ENCODE measurements around the gene POLR1A.

Gene POLR1A

DNA sequence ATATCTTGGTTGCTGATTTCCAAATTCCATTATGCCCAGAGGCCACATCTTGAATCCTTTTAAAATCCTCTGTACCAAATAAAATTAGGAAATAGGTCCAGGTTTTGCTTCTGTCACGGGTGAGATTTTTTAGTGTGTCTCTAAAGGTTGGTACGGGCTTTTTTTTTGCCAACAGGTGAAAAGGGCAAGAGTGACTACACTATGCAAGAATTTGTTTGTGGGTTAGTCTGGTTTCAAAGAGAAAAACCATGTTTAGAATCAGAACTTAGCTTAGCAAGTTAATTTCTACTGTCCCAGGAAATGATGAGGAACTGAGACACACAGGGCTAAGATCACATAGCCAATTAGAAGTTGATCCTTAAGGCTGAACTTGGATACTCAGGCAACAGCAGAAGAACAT lies 41.7 kb downstream of the POLR1A start:
- peaks cover 64% of the 10 kb centered on the region for H3K36me3 Mint-ChIP-seq (ENCODE audit: low read depth)
- H3K4me3 Mint-ChIP-seq = no peak overlapping the region
- H3K9me3 Mint-ChIP-seq = peaks cover 4% of the 10 kb centered on the region
- no peak overlapping the region for H3K27ac Mint-ChIP-seq
- no peak for DNase-seq (ENCODE audit: low spot score)
- no peaks in the 10 kb centered on the region for H3K27me3 Mint-ChIP-seq (ENCODE audit: low read depth)
- peaks cover 7% of the 10 kb centered on the region for H3K4me1 Mint-ChIP-seq (ENCODE audit: low read depth)

DNA sequence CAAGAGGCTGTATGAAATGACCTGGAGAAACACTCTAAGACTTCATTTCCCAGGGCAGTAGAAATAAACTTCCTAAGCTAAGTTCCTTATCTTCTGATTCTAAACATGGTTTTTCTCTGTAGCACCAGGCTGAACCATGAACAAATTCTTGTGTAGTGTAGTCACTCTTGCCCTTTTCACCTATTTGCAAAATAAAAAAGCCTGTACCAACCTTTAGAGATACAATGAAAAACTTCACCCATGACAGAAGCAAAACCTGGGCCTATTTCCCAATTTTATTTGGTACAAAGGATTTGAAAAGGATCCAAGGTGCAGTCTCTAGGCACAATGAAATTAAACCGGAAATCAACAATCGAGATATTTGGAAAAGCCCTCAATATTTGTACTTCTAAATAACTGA lies 43.6 kb downstream of the POLR1A start:
- Mint-ChIP-seq H3K4me3 (no peak overlapping the region), H3K9me3 (peaks cover 4% of the 10 kb centered on the region), H3K4me1 (ENCODE audit: low read depth) (peaks cover 2% of the 10 kb centered on the region), H3K27me3 (ENCODE audit: low read depth) (no peaks in the 10 kb centered on the region), H3K36me3 (ENCODE audit: low read depth) (peaks cover 64% of the 10 kb centered on the region), H3K27ac (no peak overlapping the region)
- no peak for DNase-seq (ENCODE audit: low spot score)

GRCh38 chr2:86056590-86057331 lies 48.9 kb downstream of the POLR1A start:
- no peaks in the 10 kb centered on the region for H3K27me3 Mint-ChIP-seq (ENCODE audit: low read depth)
- H3K4me3 Mint-ChIP-seq = no peak overlapping the region
- no peaks in the 10 kb centered on the region for H3K9me3 Mint-ChIP-seq
- peaks cover 46% of the 10 kb centered on the region for H3K36me3 Mint-ChIP-seq (ENCODE audit: low read depth)
- no peak overlapping the region for H3K27ac Mint-ChIP-seq
- no peaks in the 10 kb centered on the region for H3K4me1 Mint-ChIP-seq (ENCODE audit: low read depth)
- no peak for DNase-seq (ENCODE audit: low spot score)

GRCh38 chr2:86055314-86055713 lies 50.4 kb downstream of the POLR1A start:
- DNase-seq (ENCODE audit: low spot score) = no peak
- no peaks in the 10 kb centered on the region for H3K4me1 Mint-ChIP-seq (ENCODE audit: low read depth)
- H3K9me3 Mint-ChIP-seq = no peaks in the 10 kb centered on the region
- no peak overlapping the region for H3K4me3 Mint-ChIP-seq
- H3K27me3 Mint-ChIP-seq (ENCODE audit: low read depth) = no peaks in the 10 kb centered on the region
- no peak overlapping the region for H3K27ac Mint-ChIP-seq
- H3K36me3 Mint-ChIP-seq (ENCODE audit: low read depth) = peaks cover 39% of the 10 kb centered on the region

DNA sequence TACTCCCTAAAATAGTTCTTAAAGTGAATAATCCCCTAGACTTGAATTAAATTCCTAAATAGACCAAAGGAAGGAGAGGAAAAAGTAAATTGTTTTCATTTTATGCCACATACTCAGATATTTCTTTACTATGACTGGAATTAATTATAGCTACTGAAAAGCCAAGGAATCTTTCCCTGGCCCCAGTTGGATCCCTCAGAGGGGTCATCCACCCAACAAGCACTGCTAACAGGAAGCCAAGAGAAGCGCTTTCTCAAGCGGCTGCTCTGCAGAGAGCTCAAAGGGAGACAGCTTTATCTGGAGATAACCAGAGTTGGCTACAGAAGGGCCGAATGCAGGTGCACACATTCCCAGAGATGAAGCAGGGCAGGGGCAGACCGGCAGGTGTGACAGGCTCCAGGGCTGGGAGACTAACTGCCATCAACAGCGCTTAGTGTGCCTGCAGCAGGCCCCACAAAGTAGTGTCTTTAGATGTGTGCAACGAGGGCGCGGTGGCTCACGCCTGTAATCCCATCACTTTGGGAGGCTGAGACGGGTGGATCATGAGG lies 51.1 kb downstream of the POLR1A start:
- no peak for DNase-seq (ENCODE audit: low spot score)
- Mint-ChIP-seq H3K27me3 (ENCODE audit: low read depth) (no peaks in the 10 kb centered on the region), H3K4me1 (ENCODE audit: low read depth) (no peaks in the 10 kb centered on the region), H3K4me3 (no peak overlapping the region), H3K27ac (no peak overlapping the region), H3K9me3 (no peaks in the 10 kb centered on the region), H3K36me3 (ENCODE audit: low read depth) (peaks cover 39% of the 10 kb centered on the region)

DNA sequence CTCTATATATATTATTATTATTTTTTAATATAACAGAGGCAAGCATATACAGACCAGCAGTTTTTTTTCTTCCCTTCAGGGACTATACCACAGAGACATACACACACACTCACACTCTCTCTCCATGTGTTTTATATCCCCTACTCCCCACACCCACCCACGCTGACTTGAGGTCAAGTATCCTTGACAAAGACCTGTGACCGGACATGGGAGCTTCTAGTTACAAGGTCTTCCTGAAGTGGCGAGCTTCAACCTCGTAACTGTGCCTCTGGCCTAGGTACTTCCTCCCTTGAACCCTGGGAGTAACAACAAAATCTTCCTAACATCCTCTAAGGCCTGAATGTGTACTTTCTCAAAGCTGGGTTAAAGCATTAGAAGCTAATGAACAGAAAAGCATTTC lies 52.5 kb downstream of the POLR1A start:
- peaks cover 41% of the 10 kb centered on the region for H3K36me3 Mint-ChIP-seq (ENCODE audit: low read depth)
- no peaks in the 10 kb centered on the region for H3K9me3 Mint-ChIP-seq

GRCh38 chr2:86052676-86053075 lies 53.0 kb downstream of the POLR1A start:
- Mint-ChIP-seq H3K27me3 (ENCODE audit: low read depth) (no peaks in the 10 kb centered on the region), H3K36me3 (ENCODE audit: low read depth) (peaks cover 41% of the 10 kb centered on the region)

More for the DNA sequence above, 52.5 kb downstream of the POLR1A start:
- no peaks in the 10 kb centered on the region for H3K27me3 Mint-ChIP-seq (ENCODE audit: low read depth)
- H3K27ac Mint-ChIP-seq = no peak overlapping the region
- DNase-seq (ENCODE audit: low spot score) = no peak
- no peak overlapping the region for H3K4me3 Mint-ChIP-seq
- H3K4me1 Mint-ChIP-seq (ENCODE audit: low read depth) = no peaks in the 10 kb centered on the region

GRCh38 chr2:86052265-86052664 lies 53.4 kb downstream of the POLR1A start:
- Mint-ChIP-seq H3K27me3 (ENCODE audit: low read depth) (no peaks in the 10 kb centered on the region), H3K4me1 (ENCODE audit: low read depth) (no peaks in the 10 kb centered on the region), H3K27ac (no peak overlapping the region), H3K36me3 (ENCODE audit: low read depth) (peaks cover 38% of the 10 kb centered on the region), H3K9me3 (no peaks in the 10 kb centered on the region), H3K4me3 (no peak overlapping the region)
- no peak for DNase-seq (ENCODE audit: low spot score)

More at GRCh38 chr2:86052676-86053075, 53.0 kb downstream of the POLR1A start:
- Mint-ChIP-seq H3K27ac (no peak overlapping the region), H3K4me1 (ENCODE audit: low read depth) (no peaks in the 10 kb centered on the region), H3K4me3 (no peak overlapping the region), H3K9me3 (no peaks in the 10 kb centered on the region)
- no peak for DNase-seq (ENCODE audit: low spot score)

- H3K36me3 Mint-ChIP-seq (ENCODE audit: low read depth) = peaks cover 45% of the 10 kb centered on the region
- no peaks in the 10 kb centered on the region for H3K4me1 Mint-ChIP-seq (ENCODE audit: low read depth)
- no peak for DNase-seq (ENCODE audit: low spot score)
- H3K9me3 Mint-ChIP-seq = no peaks in the 10 kb centered on the region
- H3K4me3 Mint-ChIP-seq = no peak overlapping the region
- H3K27ac Mint-ChIP-seq = no peak overlapping the region
- H3K27me3 Mint-ChIP-seq (ENCODE audit: low read depth) = no peaks in the 10 kb centered on the region
Observed at GRCh38 chr2:86050301-86050700, 55.4 kb downstream of the POLR1A start.

- DNase-seq (ENCODE audit: low spot score) = no peak
- H3K4me1 Mint-ChIP-seq (ENCODE audit: low read depth) = no peaks in the 10 kb centered on the region
- no peak overlapping the region for H3K4me3 Mint-ChIP-seq
- peaks cover 52% of the 10 kb centered on the region for H3K36me3 Mint-ChIP-seq (ENCODE audit: low read depth)
- H3K27me3 Mint-ChIP-seq (ENCODE audit: low read depth) = no peaks in the 10 kb centered on the region
- H3K9me3 Mint-ChIP-seq = no peaks in the 10 kb centered on the region
- H3K27ac Mint-ChIP-seq = no peak overlapping the region
Observed at GRCh38 chr2:86049529-86049928, 56.2 kb downstream of the POLR1A start.

DNA sequence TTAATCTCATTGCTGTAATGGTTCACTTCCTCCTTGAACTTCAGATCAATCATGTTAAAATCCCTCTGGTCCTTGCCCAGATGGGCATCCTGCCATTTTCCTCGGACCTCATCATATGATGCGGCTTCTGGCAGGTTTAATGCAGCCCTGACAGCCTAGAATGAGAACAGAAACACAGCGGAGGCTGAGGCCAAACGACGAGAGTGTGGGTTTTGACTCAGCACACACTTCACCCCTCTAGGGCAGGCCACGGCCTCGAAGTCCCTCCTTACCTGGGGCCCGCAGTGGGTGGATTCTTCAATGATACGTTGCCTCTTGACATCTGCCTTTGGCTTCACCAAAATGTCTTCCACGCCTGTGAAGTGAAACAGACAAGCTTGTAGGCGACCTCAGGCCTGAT lies 56.8 kb downstream of the POLR1A start:
- no peaks in the 10 kb centered on the region for H3K4me1 Mint-ChIP-seq (ENCODE audit: low read depth)
- no peak overlapping the region for H3K27ac Mint-ChIP-seq
- no peak overlapping the region for H3K4me3 Mint-ChIP-seq
- peaks cover 53% of the 10 kb centered on the region for H3K36me3 Mint-ChIP-seq (ENCODE audit: low read depth)
- no peaks in the 10 kb centered on the region for H3K27me3 Mint-ChIP-seq (ENCODE audit: low read depth)
- H3K9me3 Mint-ChIP-seq = no peaks in the 10 kb centered on the region
- no peak for DNase-seq (ENCODE audit: low spot score)

- H3K27me3 Mint-ChIP-seq (ENCODE audit: low read depth) = no peaks in the 10 kb centered on the region
- no peak for DNase-seq (ENCODE audit: low spot score)
- no peak overlapping the region for H3K27ac Mint-ChIP-seq
- no peaks in the 10 kb centered on the region for H3K4me1 Mint-ChIP-seq (ENCODE audit: low read depth)
- peaks cover 51% of the 10 kb centered on the region for H3K36me3 Mint-ChIP-seq (ENCODE audit: low read depth)
- no peaks in the 10 kb centered on the region for H3K9me3 Mint-ChIP-seq
- no peak overlapping the region for H3K4me3 Mint-ChIP-seq
Observed at GRCh38 chr2:86048383-86048701, 57.3 kb downstream of the POLR1A start.

DNA sequence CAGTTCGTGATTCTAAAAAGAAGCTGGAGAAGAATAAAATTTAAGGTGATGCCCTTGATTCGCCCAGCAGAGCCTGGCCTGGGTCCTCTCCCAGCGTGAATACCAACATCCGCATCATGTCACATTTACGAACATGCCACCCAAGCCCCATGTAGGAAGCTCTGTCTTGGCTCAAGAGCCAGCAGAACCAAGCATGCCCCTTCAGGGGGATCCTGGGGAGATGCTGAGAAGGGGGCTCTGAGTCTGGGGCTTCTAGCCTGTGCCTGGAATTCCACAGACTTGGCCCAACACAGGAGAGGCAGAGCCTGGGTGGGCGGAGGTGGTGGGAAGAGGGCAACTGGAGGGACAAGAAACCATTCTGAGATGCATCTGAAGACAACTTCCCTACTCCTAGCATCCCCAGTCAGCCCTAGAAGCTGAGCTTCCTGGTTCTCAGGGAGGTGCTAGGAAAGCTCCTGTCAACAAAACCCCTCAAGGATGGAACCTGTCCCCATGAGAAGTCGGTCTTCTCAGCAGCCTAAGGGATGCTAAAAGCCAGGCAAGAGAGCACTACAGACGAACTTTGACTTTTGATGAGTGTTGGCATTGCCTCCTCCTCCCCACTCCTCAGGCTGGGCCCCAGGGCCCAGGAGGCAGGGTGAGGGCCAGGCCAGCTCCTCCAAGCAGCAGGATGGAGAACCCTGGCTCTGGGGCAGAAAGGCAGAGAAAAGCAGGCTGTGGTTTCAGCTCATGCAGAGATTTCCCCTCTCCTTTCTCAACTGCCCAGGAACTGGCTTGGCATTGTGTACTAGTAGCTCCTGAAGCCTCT lies 57.9 kb downstream of the POLR1A start:
- no peak for DNase-seq (ENCODE audit: low spot score)
- no peak overlapping the region for H3K4me3 Mint-ChIP-seq
- no peaks in the 10 kb centered on the region for H3K4me1 Mint-ChIP-seq (ENCODE audit: low read depth)
- H3K36me3 Mint-ChIP-seq (ENCODE audit: low read depth) = peaks cover 51% of the 10 kb centered on the region
- no peaks in the 10 kb centered on the region for H3K27me3 Mint-ChIP-seq (ENCODE audit: low read depth)
- H3K27ac Mint-ChIP-seq = no peak overlapping the region
- no peaks in the 10 kb centered on the region for H3K9me3 Mint-ChIP-seq

DNA sequence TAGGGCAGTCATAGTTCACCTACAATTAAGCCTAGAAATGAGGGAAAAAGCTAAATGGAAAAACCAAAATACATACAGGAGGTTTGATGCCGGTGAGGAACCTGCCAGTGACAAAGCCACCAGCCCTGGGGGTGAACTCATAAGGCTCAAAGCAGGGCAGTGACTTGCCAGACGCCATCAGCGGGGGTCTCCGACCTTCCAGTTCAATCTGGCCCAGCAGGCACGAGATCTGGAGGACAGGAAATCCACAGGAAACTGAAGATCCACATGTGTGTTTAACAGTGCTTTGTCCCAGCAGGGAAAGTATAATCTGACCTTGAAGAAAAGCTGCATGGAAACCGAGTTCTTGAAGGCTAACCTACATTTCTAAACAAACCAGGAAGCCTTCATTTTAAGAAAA lies 60.1 kb downstream of the POLR1A start:
- Mint-ChIP-seq H3K9me3 (no peaks in the 10 kb centered on the region), H3K27ac (no peak overlapping the region), H3K4me1 (ENCODE audit: low read depth) (peaks cover 11% of the 10 kb centered on the region), H3K4me3 (no peak overlapping the region), H3K27me3 (ENCODE audit: low read depth) (no peaks in the 10 kb centered on the region), H3K36me3 (ENCODE audit: low read depth) (peaks cover 57% of the 10 kb centered on the region)
- DNase-seq (ENCODE audit: low spot score) = no peak
